CD4-positive, alpha-beta T cell treated with Interleukin-6 for 4 hours (primary cell): ENCODE results near the gene CCDC86.

Experiments used
- DNase-seq: peaks from one replicate; pipeline ENCODE4 v3.0.0-alpha.2; 2020; ENCODE audit warnings: mixed read lengths

The CCDC86 gene

GRCh38 chr11:60899046-60899936 is 57.4 kb downstream of the CCDC86 start:
- peak; percentile 29 for DNase-seq

DNA sequence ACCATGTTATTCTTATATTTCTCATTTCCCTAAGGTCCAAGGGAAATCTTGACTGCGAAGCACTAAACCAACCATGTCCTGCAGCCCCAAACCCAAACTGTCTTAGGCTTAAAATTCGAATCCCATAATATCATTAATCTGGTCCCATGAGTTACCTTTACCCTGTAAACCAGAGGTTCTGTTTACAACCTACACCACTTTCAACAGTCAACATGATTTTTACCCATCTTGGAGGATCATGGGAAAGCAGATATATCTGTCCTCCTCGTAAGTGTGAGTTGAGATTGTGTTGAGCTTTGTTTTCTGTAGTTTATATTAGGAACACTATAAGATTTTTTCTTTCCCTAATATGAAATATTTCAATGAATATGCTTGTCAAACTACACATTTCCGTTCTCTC is 58.1 kb downstream of the CCDC86 start:
- DNase-seq = no peak
